HepG2 (cell line): ENCODE measurements around the gene PGPEP1. TPM values are rescaled to one million over a fixed set of nuclear protein-coding genes. Genes with fewer than 3 reads are reported as not detected.
A peak's percentile ranks its signal among the peaks of the same experiment; 100 is the strongest.

Source experiments
- AGO1 ChIP-seq: fragments of 200-400 bp; formaldehyde crosslinking; IDR thresholded peaks from 2 replicates; pipeline ENCODE4 v1.6.1; 2017; ENCODE audit warnings: mild to moderate bottlenecking, low read depth, low read length, moderate library complexity; ENCODE audit not compliant: poor library complexity, severe bottlenecking
- ARNT2 ChIP-seq: sonication (generic); formaldehyde crosslinking; IDR thresholded peaks from 2 replicates; pipeline ENCODE4 v1.8.0; 2022; ENCODE audit warnings: mild to moderate bottlenecking, low read depth, missing genetic modification reagents, moderate library complexity
- ATF1 ChIP-seq: IDR thresholded peaks from 2 replicates; pipeline ENCODE4 v1.6.1; 2016; ENCODE audit warnings: mild to moderate bottlenecking, control low read depth
- CHD2 ChIP-seq: IDR thresholded peaks from 2 replicates; pipeline ENCODE4 v1.6.1; 2011; ENCODE audit warnings: low read depth, low read length, improper control_type of control experiment
- FOXC1 ChIP-seq: sonication (generic); formaldehyde crosslinking; IDR thresholded peaks from 2 replicates; pipeline ENCODE4 v1.8.0; 2022; ENCODE audit warnings: mild to moderate bottlenecking, missing genetic modification reagents, borderline replicate concordance
- FOXJ3 ChIP-seq: sonication (generic); formaldehyde crosslinking; IDR thresholded peaks from 2 replicates; pipeline ENCODE4 v1.4.0; 2020; ENCODE audit warnings: missing genetic modification reagents, mild to moderate bottlenecking, borderline replicate concordance
- HNF4A ChIP-seq: sonication (generic); formaldehyde crosslinking; IDR thresholded peaks from 2 replicates; pipeline ENCODE4 v1.4.0; 2020; ENCODE audit warnings: missing genetic modification reagents
- HOXA5 ChIP-seq: sonication (generic); formaldehyde crosslinking; IDR thresholded peaks from 2 replicates; pipeline ENCODE4 v1.4.0; 2020; ENCODE audit warnings: missing genetic modification reagents
- KDM4B ChIP-seq: sonication (generic); formaldehyde crosslinking; IDR thresholded peaks from 2 replicates; pipeline ENCODE4 v1.4.0; 2020; ENCODE audit warnings: missing genetic modification reagents
- MEIS1 ChIP-seq: sonication (generic); formaldehyde crosslinking; IDR thresholded peaks from 2 replicates; pipeline ENCODE4 v1.9.0; 2021; ENCODE audit warnings: mild to moderate bottlenecking, missing genetic modification reagents, moderate library complexity, borderline replicate concordance
- NFYB ChIP-seq: sonication (generic); formaldehyde crosslinking; IDR thresholded peaks from 2 replicates; pipeline ENCODE4 v1.4.0; 2020; ENCODE audit warnings: missing genetic modification reagents
- RELA ChIP-seq: sonication (generic); formaldehyde crosslinking; IDR thresholded peaks from 2 replicates; pipeline ENCODE4 v1.4.0; 2020; ENCODE audit warnings: missing genetic modification reagents
- YY1 ChIP-seq: IDR thresholded peaks from 2 replicates; pipeline ENCODE4 v1.6.1; 2011; ENCODE audit warnings: low read length, low read depth, moderate library complexity, mild to moderate bottlenecking; ENCODE audit not compliant: insufficient read depth, insufficient replicate concordance
- ZBTB7A ChIP-seq: sonication (generic); formaldehyde crosslinking; IDR thresholded peaks from 2 replicates; pipeline ENCODE4 v1.8.0; 2022; ENCODE audit warnings: mild to moderate bottlenecking, missing genetic modification reagents
- ZFP82 ChIP-seq: sonication (generic); formaldehyde crosslinking; IDR thresholded peaks from 2 replicates; pipeline ENCODE4 v1.5.1; 2020; ENCODE audit warnings: mild to moderate bottlenecking, missing genetic modification reagents, borderline replicate concordance
- ZKSCAN5 ChIP-seq: sonication (generic); formaldehyde crosslinking; IDR thresholded peaks from 2 replicates; pipeline ENCODE4 v1.5.1; 2020; ENCODE audit warnings: mild to moderate bottlenecking, missing genetic modification reagents
- ZNF235 ChIP-seq: sonication (generic); formaldehyde crosslinking; IDR thresholded peaks from 2 replicates; pipeline ENCODE4 v1.8.1; 2023; ENCODE audit warnings: mild to moderate bottlenecking, missing genetic modification reagents, borderline replicate concordance
- ZNF292 ChIP-seq: sonication (generic); formaldehyde crosslinking; IDR thresholded peaks from 2 replicates; pipeline ENCODE4 v1.8.1; 2022; ENCODE audit warnings: mild to moderate bottlenecking, low read depth, missing genetic modification reagents, borderline replicate concordance
- ZNF367 ChIP-seq: sonication (generic); formaldehyde crosslinking; IDR thresholded peaks from 2 replicates; pipeline ENCODE4 v1.4.0; 2020; ENCODE audit warnings: missing genetic modification reagents, borderline replicate concordance
- ZNF382 ChIP-seq: sonication (generic); formaldehyde crosslinking; IDR thresholded peaks from 2 replicates; pipeline ENCODE4 v1.5.0; 2020; ENCODE audit warnings: missing genetic modification reagents, mild to moderate bottlenecking, borderline replicate concordance
- ZNF674 ChIP-seq: sonication (generic); formaldehyde crosslinking; IDR thresholded peaks from 2 replicates; pipeline ENCODE4 v1.5.0; 2020; ENCODE audit warnings: low read depth, mild to moderate bottlenecking, missing genetic modification reagents
- ZNF772 ChIP-seq: sonication (generic); formaldehyde crosslinking; IDR thresholded peaks from 2 replicates; pipeline ENCODE4 v1.5.0; 2020; ENCODE audit warnings: mild to moderate bottlenecking, missing genetic modification reagents
- polyA plus RNA-seq, 8 experiments: library from polyadenylated mRNA; depleted of rRNA in 3 of 8; stranded (reverse) in 7 of 8; unstranded in 1 of 8; fragments of >200 nt; fragmentation: Illumina TruSeq in 4 of 8; extraction: Trizol in 4 of 8; gene quantifications; 2 replicates each; pipeline versions ENCODE4 v1.2.1 to v1.2.3, GENCODE V29; 2011 to 2016; ENCODE audit warnings: low read depth in 4 of 8, missing spikeins in 1 of 8, mixed read lengths in 1 of 8; ENCODE audit not compliant: insufficient read depth in 1 of 8
- total RNA-seq, 5 experiments: library from RNA; depleted of rRNA; stranded (reverse); fragments of >200 nt; fragmentation: Illumina TruSeq; extraction: Trizol; gene quantifications; 2 replicates each; pipeline ENCODE4 v1.2.3, GENCODE V29; 2016; ENCODE audit warnings: low read depth in 1 of 5
- TF ChIP-seq, protein P1 (sequence below): sonication (generic); formaldehyde crosslinking; IDR thresholded peaks from 2 replicates; pipeline ENCODE4 v1.4.0; 2020; ENCODE audit warnings: missing genetic modification reagents
- TF ChIP-seq, protein P2 (sequence below): sonication (generic); formaldehyde crosslinking; IDR thresholded peaks from 2 replicates; pipeline ENCODE4 v1.8.0; 2022; ENCODE audit warnings: mild to moderate bottlenecking, missing genetic modification reagents, borderline replicate concordance
- TF ChIP-seq, protein P3 (sequence below): IDR thresholded peaks from 2 replicates; pipeline ENCODE4 v1.6.1; 2016

Gene PGPEP1
- total and polyA plus RNA-seq, 2 of the 13 experiments (the other 11 are each of a cell fraction or from before 2014, with no cell fraction given), result 53.1 to 56.6 TPM

DNA sequence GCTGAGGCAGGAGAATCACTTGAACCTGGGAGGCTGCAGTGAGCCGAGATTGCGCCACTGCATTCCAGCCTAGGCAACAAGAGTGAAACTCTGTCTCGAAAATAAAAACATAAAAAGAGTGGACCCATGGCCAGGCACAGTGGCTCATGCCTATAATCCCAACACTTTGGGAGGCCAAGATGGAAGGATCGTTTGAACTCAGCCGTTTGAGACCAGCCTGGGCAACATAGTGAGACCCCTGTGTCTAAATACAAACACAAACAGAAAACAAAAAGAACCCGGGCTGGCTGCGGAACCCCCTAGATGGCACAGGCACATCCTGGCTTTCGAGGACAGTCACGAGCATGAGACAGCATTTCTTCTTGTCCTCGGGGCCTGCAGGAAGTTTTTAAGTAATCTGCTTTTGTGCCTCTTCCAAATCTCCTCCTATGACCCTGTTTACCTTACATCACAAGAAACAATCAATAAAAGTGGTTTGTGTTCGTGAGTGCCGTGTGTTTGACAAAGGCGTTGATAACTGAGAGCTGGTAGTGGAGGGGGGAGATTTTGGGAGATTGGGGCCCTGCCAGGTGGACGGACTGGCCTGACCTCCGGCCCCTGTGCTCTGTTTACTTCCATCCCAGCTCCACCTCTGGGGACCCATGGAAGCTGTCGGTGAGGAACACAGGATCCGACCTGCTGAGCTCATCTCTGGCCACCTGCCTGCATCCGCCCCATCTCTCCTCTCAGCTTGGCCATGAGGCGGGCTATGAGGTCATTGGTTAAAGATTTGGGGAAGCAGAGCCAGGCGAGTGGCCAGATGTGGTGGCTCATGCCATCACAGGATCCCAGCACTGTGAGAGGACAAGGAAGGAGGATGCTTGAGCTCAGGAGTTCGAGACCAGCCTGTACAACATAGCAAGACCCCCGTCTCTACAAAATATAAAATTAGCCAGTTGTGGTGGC, 39.7 kb downstream of the PGPEP1 start (continued):
- TF ChIP-seq ATF1 (CRISPR knock-in tag) (peak; percentile 87), ZNF772 (peak; percentile 94), ZFP82 (CRISPR knock-in tag) (peak; percentile 91), AGO1 (no peak), ZNF367 (CRISPR knock-in tag) (no peak), NFYB (CRISPR knock-in tag) (peak; percentile 69), ZNF235 (CRISPR knock-in tag) (no peak), ZNF382 (CRISPR knock-in tag) (no peak), FOXC1 (peak; percentile 66; the same call in 1 of the 2 replicates), HOXA5 (CRISPR knock-in tag) (peak; percentile 73), MEIS1 (CRISPR knock-in tag) (peak; percentile 88; the same call in 1 of the 2 replicates), ZNF292 (peak; percentile 89), KDM4B (CRISPR knock-in tag) (peak; percentile 78; the same call in 1 of the 2 replicates), YY1 (peak; percentile 61), RELA (CRISPR knock-in tag) (no peak), ZKSCAN5 (CRISPR knock-in tag) (no peak), ZBTB7A (CRISPR knock-in tag) (peak; percentile 86; the same call in 1 of the 2 replicates), ZNF674 (CRISPR knock-in tag) (no peak), FOXJ3 (peak; percentile 98), ARNT2 (peak; percentile 74; the same call in 1 of the 2 replicates), CHD2 (no peak), HNF4A (CRISPR knock-in tag) (peak; percentile 88)
- TF ChIP-seq, protein P1, sequence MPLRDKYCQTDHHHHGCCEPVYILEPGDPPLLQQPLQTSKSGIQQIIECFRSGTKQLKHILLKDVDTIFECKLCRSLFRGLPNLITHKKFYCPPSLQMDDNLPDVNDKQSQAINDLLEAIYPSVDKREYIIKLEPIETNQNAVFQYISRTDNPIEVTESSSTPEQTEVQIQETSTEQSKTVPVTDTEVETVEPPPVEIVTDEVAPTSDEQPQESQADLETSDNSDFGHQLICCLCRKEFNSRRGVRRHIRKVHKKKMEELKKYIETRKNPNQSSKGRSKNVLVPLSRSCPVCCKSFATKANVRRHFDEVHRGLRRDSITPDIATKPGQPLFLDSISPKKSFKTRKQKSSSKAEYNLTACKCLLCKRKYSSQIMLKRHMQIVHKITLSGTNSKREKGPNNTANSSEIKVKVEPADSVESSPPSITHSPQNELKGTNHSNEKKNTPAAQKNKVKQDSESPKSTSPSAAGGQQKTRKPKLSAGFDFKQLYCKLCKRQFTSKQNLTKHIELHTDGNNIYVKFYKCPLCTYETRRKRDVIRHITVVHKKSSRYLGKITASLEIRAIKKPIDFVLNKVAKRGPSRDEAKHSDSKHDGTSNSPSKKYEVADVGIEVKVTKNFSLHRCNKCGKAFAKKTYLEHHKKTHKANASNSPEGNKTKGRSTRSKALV, result 0 out of 2 replicates have a peak, but pooled peaks have one; percentile 52
- TF ChIP-seq, protein P2, sequence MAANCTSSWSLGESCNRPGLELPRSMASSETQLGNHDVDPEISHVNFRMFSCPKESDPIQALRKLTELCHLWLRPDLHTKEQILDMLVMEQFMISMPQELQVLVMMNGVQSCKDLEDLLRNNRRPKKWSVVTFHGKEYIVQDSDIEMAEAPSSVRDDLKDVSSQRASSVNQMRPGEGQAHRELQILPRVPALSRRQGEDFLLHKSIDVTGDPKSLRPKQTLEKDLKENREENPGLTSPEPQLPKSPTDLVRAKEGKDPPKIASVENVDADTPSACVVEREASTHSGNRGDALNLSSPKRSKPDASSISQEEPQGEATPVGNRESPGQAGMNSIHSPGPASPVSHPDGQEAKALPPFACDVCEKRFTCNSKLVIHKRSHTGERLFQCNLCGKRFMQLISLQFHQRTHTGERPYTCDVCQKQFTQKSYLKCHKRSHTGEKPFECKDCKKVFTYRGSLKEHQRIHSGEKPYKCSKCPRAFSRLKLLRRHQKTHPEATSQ (CRISPR knock-in tag), result peak; percentile 92; the same call in 1 of the 2 replicates
- TF ChIP-seq, protein P3, sequence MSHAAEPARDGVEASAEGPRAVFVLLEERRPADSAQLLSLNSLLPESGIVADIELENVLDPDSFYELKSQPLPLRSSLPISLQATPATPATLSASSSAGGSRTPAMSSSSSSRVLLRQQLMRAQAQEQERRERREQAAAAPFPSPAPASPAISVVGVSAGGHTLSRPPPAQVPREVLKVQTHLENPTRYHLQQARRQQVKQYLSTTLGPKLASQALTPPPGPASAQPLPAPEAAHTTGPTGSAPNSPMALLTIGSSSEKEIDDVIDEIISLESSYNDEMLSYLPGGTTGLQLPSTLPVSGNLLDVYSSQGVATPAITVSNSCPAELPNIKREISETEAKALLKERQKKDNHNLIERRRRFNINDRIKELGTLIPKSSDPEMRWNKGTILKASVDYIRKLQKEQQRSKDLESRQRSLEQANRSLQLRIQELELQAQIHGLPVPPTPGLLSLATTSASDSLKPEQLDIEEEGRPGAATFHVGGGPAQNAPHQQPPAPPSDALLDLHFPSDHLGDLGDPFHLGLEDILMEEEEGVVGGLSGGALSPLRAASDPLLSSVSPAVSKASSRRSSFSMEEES (CRISPR knock-in tag), result peak; percentile 97
